Mucosa of rectum (tissue), 2 donors: Measurements from ENCODE around the gene OLIG1.

Source experiments
- H3K27ac ChIP-seq, 2 donors: one replicate each; pipeline ENCODE4 v1.7.0; 2013; ENCODE audit warnings: inconsistent platforms in 2 of 2, low read depth in 2 of 2, low read length in 2 of 2
- H3K27me3 ChIP-seq, 2 donors: one replicate each; pipeline ENCODE4 v1.7.0; 2013; ENCODE audit warnings: low read length in 2 of 2; ENCODE audit not compliant: control insufficient read depth in 2 of 2, insufficient read depth in 2 of 2
- H3K36me3 ChIP-seq, 2 donors: one replicate each; pipeline ENCODE4 v1.7.0; 2013; ENCODE audit warnings: low read length in 2 of 2; ENCODE audit not compliant: control insufficient read depth in 2 of 2, insufficient read depth in 2 of 2
- H3K4me1 ChIP-seq, 2 donors: one replicate each; pipeline ENCODE4 v1.7.0; 2013; ENCODE audit warnings: low read length in 2 of 2, mild to moderate bottlenecking in 1 of 2; ENCODE audit not compliant: control insufficient read depth in 2 of 2, insufficient read depth in 2 of 2
- H3K4me3 ChIP-seq, 2 donors: one replicate each; pipeline ENCODE4 v1.7.0; 2013; ENCODE audit warnings: low read length in 2 of 2
- H3K9ac ChIP-seq, 2 donors: one replicate each; pipeline ENCODE4 v1.7.0; 2013; ENCODE audit warnings: low read length in 2 of 2, low read depth in 1 of 2, mild to moderate bottlenecking in 1 of 2
- H3K9me3 ChIP-seq, 2 donors: one replicate each; pipeline ENCODE4 v1.7.0; 2013; ENCODE audit warnings: low read length in 2 of 2; ENCODE audit not compliant: control insufficient read depth in 2 of 2
- donor health status: healthy.
- donor health status: Normal muscosa, but diverticular disease.

The OLIG1 gene

DNA sequence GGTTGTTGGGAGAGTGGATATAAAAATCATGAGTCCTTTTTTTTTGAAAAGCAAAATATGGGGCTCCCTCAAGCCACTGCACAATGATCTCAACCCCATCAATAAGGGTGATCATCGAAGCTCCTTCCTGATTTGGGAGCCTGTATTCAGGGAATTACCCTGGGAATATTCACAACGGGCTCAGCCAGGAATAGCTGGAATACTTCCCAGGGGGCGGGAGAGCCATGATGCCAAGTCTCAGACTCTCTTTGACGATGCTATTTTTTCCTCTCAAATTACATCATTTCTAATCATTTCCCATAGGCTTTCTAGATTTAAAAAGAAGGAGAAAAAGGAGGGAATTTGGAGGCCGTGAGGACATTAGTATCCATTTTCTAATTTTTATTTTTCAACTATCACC, 18.4 kb downstream of the OLIG1 start:
- H3K36me3 ChIP-seq, result no peaks in the 10 kb centered on the region
- H3K4me3 ChIP-seq, result no peak overlapping the region
- peaks cover 3% of the 10 kb centered on the region in 2 donors for H3K27me3 ChIP-seq
- no peak overlapping the region for H3K9ac ChIP-seq
- H3K9me3 ChIP-seq, result no peaks in the 10 kb centered on the region
- H3K27ac ChIP-seq, result no peak overlapping the region
- no peaks in the 10 kb centered on the region for H3K4me1 ChIP-seq

DNA sequence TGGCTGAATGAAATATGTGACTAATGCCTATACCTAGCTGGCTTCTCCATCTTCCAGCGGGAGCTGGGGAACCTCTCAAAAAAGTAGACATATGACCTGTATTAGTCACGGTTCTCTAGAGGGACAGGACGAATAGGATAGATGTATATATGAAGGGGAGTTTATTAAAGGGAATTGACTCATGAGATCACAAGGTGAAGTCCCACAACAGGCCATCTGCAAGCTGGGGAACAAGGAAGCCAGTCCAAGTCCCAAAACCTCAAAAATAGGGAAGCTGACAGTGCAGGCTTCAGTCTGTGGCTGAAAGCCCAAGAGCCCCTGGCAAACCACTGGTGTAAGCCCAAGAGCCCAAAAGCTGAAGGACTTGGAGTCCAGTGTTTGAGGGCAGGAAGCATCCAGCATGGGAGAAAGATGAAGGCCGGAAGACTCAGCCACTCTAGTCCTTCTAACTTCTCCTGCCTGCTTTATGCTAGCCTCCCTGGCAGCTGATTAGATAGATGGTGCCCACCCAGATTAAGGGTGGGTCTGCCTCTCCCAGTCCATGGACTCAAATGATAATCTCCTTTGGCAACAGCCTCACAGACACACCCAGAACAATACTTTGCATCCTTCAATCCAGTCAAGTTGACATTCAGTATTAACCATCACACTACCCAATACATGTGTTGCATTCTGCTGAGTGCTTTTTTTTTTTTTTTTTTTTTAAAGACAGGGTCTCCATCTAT, 19.6 kb downstream of the OLIG1 start:
- Histone ChIP-seq H3K4me1 (no peaks in the 10 kb centered on the region), H3K9ac (no peak overlapping the region), H3K36me3 (no peaks in the 10 kb centered on the region)

DNA sequence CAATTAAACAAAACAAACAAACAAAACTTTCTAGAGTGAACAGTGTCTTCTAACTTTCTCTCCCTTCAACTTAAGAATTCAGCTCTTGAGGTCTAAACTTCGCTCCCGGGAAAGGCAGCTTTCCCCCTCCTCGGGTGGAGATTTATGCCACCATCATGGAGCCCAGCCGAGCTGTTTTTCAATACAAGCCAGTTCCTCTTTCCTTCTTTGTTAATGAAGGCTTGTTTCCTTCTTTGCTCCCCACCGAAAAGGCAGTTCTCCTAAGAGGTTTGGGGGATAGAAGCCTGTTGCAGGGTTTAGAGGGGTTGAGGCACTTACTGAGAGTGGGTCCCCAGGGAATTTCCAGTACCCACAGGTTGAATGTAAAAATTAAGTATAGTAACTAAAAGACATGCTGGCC, 26.5 kb downstream of the OLIG1 start:
- no peaks in the 10 kb centered on the region for H3K4me1 ChIP-seq
- H3K4me3 ChIP-seq, result no peak overlapping the region
- H3K27me3 ChIP-seq, result no peaks in the 10 kb centered on the region
- H3K9ac ChIP-seq, result no peak overlapping the region
- H3K9me3 ChIP-seq, result no peaks in the 10 kb centered on the region
- H3K27ac ChIP-seq, result no peak overlapping the region
- H3K36me3 ChIP-seq, result no peaks in the 10 kb centered on the region

More for the DNA sequence above, 19.6 kb downstream of the OLIG1 start:
- H3K4me3 ChIP-seq, result no peak overlapping the region
- no peak overlapping the region for H3K27ac ChIP-seq
- no peaks in the 10 kb centered on the region for H3K9me3 ChIP-seq
- H3K27me3 ChIP-seq, result peaks cover 3% of the 10 kb centered on the region in 2 donors

DNA sequence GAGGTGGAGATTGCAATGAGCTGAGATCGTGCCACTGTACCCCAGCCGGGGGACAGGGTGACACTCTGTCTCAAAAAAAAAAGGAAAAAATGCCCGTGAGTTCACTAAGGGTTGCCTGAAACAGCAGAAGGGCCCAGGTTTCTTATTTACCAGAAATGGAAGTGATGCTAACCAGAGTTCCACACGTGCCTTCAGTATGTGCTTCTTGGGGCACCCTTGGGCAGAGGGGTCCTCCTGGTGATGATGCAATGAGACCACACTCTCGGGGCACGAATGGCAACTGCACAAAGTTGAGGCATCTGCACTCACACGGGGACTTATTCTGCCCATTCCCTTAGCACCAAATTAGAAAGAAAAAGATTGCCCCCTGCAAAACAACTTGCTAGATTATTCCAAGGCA, 29.2 kb downstream of the OLIG1 start:
- Histone ChIP-seq H3K27me3 (peaks cover 2 to 5% of the 10 kb centered on the region in 2 donors), H3K9me3 (no peaks in the 10 kb centered on the region), H3K27ac (no peak overlapping the region), H3K9ac (no peak overlapping the region), H3K4me1 (no peaks in the 10 kb centered on the region), H3K4me3 (no peak overlapping the region), H3K36me3 (no peaks in the 10 kb centered on the region)

DNA sequence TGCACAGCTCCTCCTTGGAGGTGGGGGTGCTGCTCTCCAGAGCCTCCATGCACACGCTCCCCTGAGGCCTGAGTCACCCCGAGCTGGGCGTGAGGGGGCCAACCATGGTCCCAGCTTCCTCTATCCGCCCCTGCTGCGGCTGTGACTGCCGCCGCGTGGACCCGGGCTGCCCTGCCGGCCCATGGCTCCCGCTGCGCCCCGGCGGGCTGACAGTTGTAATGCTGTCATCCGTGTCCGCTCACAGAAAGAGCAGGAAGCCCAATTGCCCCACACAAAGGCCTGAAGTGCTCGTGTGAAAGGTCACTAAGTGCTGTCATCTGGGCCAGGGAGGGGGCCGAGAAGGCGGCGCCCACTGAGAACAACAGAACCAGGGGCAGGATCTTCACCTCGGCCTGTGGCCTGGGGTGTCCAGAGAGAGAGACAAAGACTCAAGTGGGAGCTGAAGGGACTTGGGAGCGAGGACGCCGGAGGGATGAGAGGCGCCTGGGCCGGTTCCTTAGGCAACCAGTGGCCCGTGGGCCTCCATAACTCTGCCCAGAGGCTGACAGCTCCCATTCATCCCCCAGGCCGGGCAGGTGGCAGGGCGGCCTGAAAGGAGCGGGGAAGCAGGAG, 31.5 kb downstream of the OLIG1 start:
- no peaks in the 10 kb centered on the region for H3K9me3 ChIP-seq
- no peaks in the 10 kb centered on the region for H3K4me1 ChIP-seq
- no peak overlapping the region for H3K9ac ChIP-seq
- H3K4me3 ChIP-seq, result no peak overlapping the region
- H3K27me3 ChIP-seq, result peaks cover 9 to 10% of the 10 kb centered on the region in 2 donors
- H3K36me3 ChIP-seq, result no peaks in the 10 kb centered on the region
- H3K27ac ChIP-seq, result no peak overlapping the region

DNA sequence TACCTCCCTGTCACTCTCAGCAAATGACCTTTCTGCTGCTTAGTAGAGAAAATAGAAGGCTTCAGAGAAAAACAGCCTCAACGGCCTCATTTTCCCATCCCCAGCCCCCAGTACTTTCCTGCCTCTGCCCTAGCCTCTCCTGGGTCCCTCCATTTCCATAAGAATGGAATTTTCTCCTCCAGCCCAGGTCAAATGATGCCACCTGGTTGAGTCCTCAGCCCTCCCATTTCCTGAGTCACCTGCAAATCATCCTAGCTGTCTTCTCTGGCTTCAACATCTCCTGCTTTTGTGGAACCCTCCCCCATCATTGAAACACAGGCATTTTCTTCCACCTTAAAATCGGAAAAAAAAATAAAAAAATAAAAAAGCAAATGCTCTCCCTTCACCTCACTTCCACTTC, 35.1 kb downstream of the OLIG1 start:
- H3K9ac ChIP-seq, result no peak overlapping the region
- H3K9me3 ChIP-seq, result no peaks in the 10 kb centered on the region
- no peaks in the 10 kb centered on the region for H3K36me3 ChIP-seq
- H3K4me1 ChIP-seq, result no peaks in the 10 kb centered on the region
- H3K27me3 ChIP-seq, result peaks cover 13 to 14% of the 10 kb centered on the region in 2 donors
- H3K27ac ChIP-seq, result no peak overlapping the region
- H3K4me3 ChIP-seq, result no peak overlapping the region

DNA sequence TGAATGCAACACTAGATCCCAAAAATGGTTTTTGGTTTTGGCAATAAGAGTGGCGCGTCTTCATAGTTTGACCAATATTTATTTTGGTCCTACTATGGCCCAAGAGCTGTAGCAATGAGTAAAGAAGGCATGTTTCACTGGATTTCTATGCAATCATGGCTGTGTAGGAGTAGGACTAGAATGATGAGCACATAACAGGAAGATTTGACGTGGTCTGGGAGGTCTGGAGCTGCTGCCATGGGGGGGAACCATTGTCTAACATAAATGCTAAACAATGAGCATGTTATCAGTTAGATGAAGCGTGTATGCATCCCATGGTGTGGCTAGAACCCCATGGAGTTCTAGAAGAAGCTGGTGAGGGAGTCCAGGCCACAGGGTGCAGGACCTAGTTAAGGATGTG, 38.3 kb downstream of the OLIG1 start:
- Histone ChIP-seq H3K9me3 (no peaks in the 10 kb centered on the region), H3K4me1 (no peaks in the 10 kb centered on the region), H3K4me3 (no peak overlapping the region), H3K27me3 (peaks cover 25 to 31% of the 10 kb centered on the region in 2 donors), H3K27ac (no peak overlapping the region), H3K9ac (no peak overlapping the region), H3K36me3 (no peaks in the 10 kb centered on the region)

DNA sequence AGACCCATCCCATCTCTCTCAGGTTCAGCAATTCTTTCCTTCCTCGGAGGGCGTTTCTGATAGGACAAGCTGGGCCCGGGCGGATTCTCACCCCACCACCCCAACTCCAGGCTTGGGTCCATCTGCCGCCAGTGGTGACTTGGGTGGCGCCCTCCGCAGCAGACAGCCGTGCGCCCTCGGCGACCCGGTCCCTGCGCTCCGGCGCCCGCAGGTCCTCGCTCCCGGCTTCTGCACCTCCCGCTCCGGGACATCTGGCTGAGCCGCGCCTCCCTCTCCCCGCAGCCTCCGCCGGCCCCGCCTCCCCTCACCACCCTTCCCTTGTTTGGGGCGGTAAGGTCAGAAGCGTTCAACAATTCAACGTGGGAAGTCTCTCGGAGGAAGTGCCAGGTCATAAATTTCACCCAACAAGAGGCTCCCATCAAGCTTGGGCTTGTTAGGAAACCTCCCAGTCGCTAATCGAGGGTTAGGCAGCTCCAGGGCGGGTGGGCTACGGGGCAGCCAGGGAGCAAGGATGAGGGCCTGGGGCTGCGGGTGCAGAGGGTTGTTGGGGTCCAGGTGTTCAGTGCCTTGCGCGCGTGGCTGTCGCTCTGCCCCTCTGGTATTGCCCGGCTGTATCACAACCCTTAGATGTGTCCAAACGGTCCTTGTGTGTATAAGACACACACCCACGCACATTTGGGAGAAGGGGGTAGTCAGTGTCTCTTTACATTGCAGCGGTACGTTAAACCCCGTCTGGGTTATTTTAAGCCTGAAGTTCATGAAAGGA, 39.8 kb downstream of the OLIG1 start:
- no peak overlapping the region for H3K27ac ChIP-seq
- H3K4me3 ChIP-seq, result no peak overlapping the region
- no peaks in the 10 kb centered on the region for H3K4me1 ChIP-seq
- no peak overlapping the region for H3K9ac ChIP-seq
- H3K9me3 ChIP-seq, result no peaks in the 10 kb centered on the region
- peaks cover 25% of the 10 kb centered on the region in 2 donors for H3K27me3 ChIP-seq
- H3K36me3 ChIP-seq, result no peaks in the 10 kb centered on the region

DNA sequence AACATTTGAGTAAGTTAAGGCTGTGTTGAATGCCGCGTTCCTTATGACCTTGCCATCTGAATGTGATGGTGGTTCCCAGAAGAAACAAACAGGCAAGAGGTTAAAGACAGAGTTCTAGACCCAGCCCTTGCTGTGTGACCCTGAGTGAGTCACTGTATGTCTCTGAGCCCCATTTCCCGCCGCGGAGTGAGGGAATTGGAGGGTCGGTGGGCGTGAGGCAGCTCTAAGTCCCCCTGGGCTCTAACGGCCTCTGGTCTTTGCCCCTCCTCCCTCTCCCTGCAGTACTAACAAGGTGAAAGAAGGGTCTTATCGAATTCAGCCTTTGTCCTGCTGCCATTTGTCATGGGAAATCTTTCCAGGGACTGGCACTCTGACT, 40.4 kb downstream of the OLIG1 start:
- Histone ChIP-seq H3K27ac (no peak overlapping the region), H3K4me3 (no peak overlapping the region), H3K36me3 (no peaks in the 10 kb centered on the region), H3K4me1 (no peaks in the 10 kb centered on the region), H3K9me3 (no peaks in the 10 kb centered on the region), H3K9ac (no peak overlapping the region), H3K27me3 (peaks cover 20 to 24% of the 10 kb centered on the region in 2 donors)

DNA sequence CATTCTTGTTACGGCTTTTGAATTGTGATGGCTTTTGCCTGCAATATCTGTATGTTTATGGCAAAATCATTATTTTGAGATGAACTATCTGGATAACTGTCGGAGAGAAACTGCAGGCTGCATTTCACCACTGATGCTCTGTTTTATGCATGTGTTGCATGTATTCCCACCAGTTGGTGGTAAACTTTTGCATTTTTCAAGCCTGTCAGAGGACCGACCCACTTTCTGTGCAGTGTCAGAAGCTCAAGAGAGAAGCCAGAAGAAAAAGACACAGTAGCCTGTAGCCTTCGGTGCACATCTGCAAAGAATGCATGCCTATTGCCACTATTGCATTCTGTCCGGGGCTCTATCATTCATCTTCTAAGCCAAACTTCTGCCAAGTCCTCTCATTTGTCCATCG, 41.6 kb downstream of the OLIG1 start:
- Histone ChIP-seq H3K4me1 (no peaks in the 10 kb centered on the region), H3K4me3 (no peak overlapping the region), H3K27me3 (peaks cover 22 to 24% of the 10 kb centered on the region in 2 donors)

More for the DNA sequence above, 41.6 kb downstream of the OLIG1 start:
- Histone ChIP-seq H3K9me3 (no peaks in the 10 kb centered on the region), H3K36me3 (no peaks in the 10 kb centered on the region), H3K9ac (no peak overlapping the region), H3K27ac (no peak overlapping the region)
